ENCODE results near the gene TRIM15. TPM values are rescaled to one million over a fixed set of nuclear protein-coding genes. Genes with fewer than 3 reads are reported as not detected.

Gene TRIM15
- total and polyA plus RNA-seq, 2 experiments from 2014 or later: not detected

DNA sequence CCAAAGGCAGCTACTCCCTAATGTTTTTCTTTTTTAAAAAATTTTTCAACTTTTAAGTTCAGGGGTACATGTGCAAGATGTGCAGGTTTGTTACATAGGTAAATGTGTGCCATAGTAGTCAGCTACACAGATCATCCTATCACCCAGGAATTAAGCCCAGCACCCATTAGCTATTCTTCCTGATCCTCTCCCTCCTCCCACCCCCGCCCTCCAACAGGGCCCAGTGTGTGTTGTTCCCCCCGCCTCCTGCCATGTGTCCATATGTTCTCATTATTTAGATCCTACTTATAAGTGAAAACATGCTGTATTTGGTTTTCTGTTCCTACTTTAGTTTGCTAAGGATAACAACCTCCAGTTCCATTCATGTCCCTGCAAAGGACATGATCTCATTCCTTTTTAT lies 12.4 kb downstream of the TRIM15 start:
- Histone ChIP-seq H4K20me1 (ENCODE audit: insufficient read depth) (no peaks in the 10 kb centered on the region), H2AFZ (no peak overlapping the region), H3K27me3 (replicated peaks; ENCODE audit: insufficient read depth) (peaks cover 71% of the 10 kb centered on the region), H3F3A (ENCODE audit: insufficient read depth) (no peaks in the 10 kb centered on the region), H3K27ac (no peak overlapping the region), H3K79me2 (ENCODE audit: insufficient read depth) (no peaks in the 10 kb centered on the region), H3K9me2 (ENCODE audit: insufficient read depth) (no peaks in the 10 kb centered on the region), H3K9me3 (ENCODE audit: low read depth) (no peaks in the 10 kb centered on the region), H3K9ac (no peak overlapping the region), H3K36me3 (ENCODE audit: low read depth) (no peaks in the 10 kb centered on the region), H3K4me3 (no peak overlapping the region), H3K4me1 (ENCODE audit: insufficient read depth) (no peaks in the 10 kb centered on the region), H3K4me2 (ENCODE audit: unreplicated experiment) (no peak overlapping the region)
- no peak for DNase-seq
- WGBS, 2 experiments (ENCODE audit: low coverage in 1 of 2, low lambda C conversion rate in 2 of 2, missing lambda C conversion rate in 2 of 2): 11 to 15% methylated on average over 2 of the region's 2 CpGs
- in situ Hi-C loops (cut with MboI): no loop called here
- TF ChIP-seq EZH2phosphoT487 (IDR thresholded peaks at IDR 0.05; ENCODE audit: insufficient read depth, low read depth): no peak
- no peak for TF ChIP-seq EZH2 (IDR thresholded peaks at IDR 0.05; ENCODE audit: insufficient read depth, poor library complexity, severe bottlenecking)

DNA sequence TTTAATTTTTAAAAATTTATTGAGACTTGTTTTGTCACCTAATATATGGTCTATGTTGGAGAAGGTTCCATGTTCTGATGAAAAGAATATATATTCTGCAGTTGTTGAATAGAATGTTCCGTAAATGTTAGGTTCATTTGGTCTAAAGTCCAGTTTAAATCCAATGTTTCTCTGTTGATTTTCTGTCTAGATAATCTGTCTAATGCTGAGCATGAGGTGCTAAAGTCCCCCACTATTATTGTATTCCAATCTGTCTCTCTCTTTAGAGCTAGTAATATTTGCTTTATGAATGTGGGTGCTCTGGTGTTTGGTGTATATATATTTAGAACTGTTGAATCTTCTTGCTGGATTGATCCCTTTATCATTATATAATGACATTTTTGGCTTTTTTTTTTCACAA lies 15.5 kb downstream of the TRIM15 start:
- no peak overlapping the region for H2AFZ ChIP-seq
- H3K36me3 ChIP-seq (ENCODE audit: low read depth): no peaks in the 10 kb centered on the region
- peaks cover 40% of the 10 kb centered on the region for H3K27me3 ChIP-seq (replicated peaks; ENCODE audit: insufficient read depth)
- H3K9me2 ChIP-seq (ENCODE audit: insufficient read depth): no peaks in the 10 kb centered on the region
- no peak overlapping the region for H3K4me3 ChIP-seq
- TF ChIP-seq EZH2phosphoT487 (IDR thresholded peaks at IDR 0.05; ENCODE audit: insufficient read depth, low read depth) (no peak), EZH2 (IDR thresholded peaks at IDR 0.05; ENCODE audit: insufficient read depth, poor library complexity, severe bottlenecking) (no peak)
- no peak overlapping the region for H3K9ac ChIP-seq
- no peaks in the 10 kb centered on the region for H4K20me1 ChIP-seq (ENCODE audit: insufficient read depth)
- 33 to 39% methylated on average over 1 of the region's 1 CpG for WGBS, 2 experiments (ENCODE audit: low coverage in 1 of 2, low lambda C conversion rate in 2 of 2, missing lambda C conversion rate in 2 of 2)
- no peaks in the 10 kb centered on the region for H3K79me2 ChIP-seq (ENCODE audit: insufficient read depth)
- no peak overlapping the region for H3K4me2 ChIP-seq (ENCODE audit: unreplicated experiment)
- no peaks in the 10 kb centered on the region for H3K9me3 ChIP-seq (ENCODE audit: low read depth)
- no peaks in the 10 kb centered on the region for H3K4me1 ChIP-seq (ENCODE audit: insufficient read depth)
- in situ Hi-C loops (cut with MboI): no loop called here
- no peak for DNase-seq
- H3K27ac ChIP-seq: no peak overlapping the region
- H3F3A ChIP-seq (ENCODE audit: insufficient read depth): no peaks in the 10 kb centered on the region

DNA sequence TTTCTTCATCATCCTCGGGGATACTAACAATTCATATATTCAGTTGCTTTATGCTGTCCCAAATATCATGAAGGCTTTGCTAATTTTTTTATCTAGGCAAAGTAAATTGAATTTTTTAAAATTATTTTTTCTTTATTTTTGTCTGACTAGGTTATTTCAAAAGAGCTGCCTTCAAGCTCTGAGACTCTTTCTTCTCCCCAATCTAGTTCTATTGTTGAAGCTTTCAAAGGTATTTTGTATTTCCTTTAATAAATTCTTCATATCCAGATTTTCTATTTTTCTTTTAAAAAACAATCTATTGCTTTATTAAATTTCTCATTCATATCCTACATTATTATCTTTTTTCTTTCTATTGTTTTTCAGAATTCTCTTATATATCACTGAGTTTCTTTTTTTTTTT lies 16.8 kb downstream of the TRIM15 start:
- Histone ChIP-seq H3K27ac (no peak overlapping the region), H4K20me1 (ENCODE audit: insufficient read depth) (no peaks in the 10 kb centered on the region), H3K4me1 (ENCODE audit: insufficient read depth) (no peaks in the 10 kb centered on the region), H3K4me2 (ENCODE audit: unreplicated experiment) (no peak overlapping the region), H3K9me2 (ENCODE audit: insufficient read depth) (no peaks in the 10 kb centered on the region), H2AFZ (no peak overlapping the region), H3K79me2 (ENCODE audit: insufficient read depth) (no peaks in the 10 kb centered on the region), H3K27me3 (replicated peaks; ENCODE audit: insufficient read depth) (peaks cover 27% of the 10 kb centered on the region), H3K4me3 (no peak overlapping the region), H3K9ac (no peak overlapping the region), H3F3A (ENCODE audit: insufficient read depth) (no peaks in the 10 kb centered on the region), H3K36me3 (ENCODE audit: low read depth) (no peaks in the 10 kb centered on the region), H3K9me3 (ENCODE audit: low read depth) (no peaks in the 10 kb centered on the region)
- WGBS, 2 experiments (ENCODE audit: low coverage in 1 of 2, low lambda C conversion rate in 2 of 2, missing lambda C conversion rate in 2 of 2): 68 to 79% methylated on average over 1 of the region's 1 CpG
- in situ Hi-C loops (cut with MboI): no loop called here
- no peak for DNase-seq
- TF ChIP-seq EZH2 (IDR thresholded peaks at IDR 0.05; ENCODE audit: insufficient read depth, poor library complexity, severe bottlenecking) (no peak), EZH2phosphoT487 (IDR thresholded peaks at IDR 0.05; ENCODE audit: insufficient read depth, low read depth) (no peak)

DNA sequence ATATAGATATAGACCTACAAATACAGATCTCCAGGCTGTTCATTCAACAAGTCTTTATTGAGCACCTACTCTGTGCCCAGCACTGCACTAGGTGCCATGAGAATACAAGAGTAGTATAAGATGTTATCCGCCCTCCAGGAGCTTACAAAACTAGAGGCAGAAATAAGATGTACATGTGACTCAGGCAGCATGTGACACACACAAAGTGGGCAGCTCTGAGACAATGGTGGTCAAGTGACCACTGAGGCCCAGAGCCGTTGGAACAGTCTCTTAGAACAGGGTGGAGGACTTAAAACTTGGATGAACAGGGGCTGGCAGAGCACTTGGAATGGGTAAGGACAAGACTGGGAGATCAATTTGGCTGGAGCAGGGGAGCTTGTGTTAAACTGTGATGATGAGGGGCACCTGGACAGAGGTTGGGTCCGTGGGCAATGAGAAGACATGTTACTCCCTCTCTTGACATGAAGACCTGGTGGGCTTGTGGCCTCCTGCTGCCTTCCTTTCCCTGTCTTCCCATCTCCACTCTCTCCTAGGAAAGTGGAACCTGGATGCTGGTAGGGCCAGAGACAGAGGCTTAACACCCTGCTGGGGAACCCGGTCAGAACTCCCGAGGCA lies 21.2 kb downstream of the TRIM15 start:
- TF ChIP-seq EZH2phosphoT487 (IDR thresholded peaks at IDR 0.05; ENCODE audit: insufficient read depth, low read depth): no peak
- no peak for TF ChIP-seq EZH2 (IDR thresholded peaks at IDR 0.05; ENCODE audit: insufficient read depth, poor library complexity, severe bottlenecking)
- H3K27ac ChIP-seq: no peak overlapping the region
- WGBS, 2 experiments (ENCODE audit: low coverage in 1 of 2, low lambda C conversion rate in 2 of 2, missing lambda C conversion rate in 2 of 2): 66 to 68% methylated on average over 5 of the region's 5 CpGs
- in situ Hi-C loops (cut with MboI): no loop called here
- no peaks in the 10 kb centered on the region for H3K4me1 ChIP-seq (ENCODE audit: insufficient read depth)
- no peaks in the 10 kb centered on the region for H3K9me3 ChIP-seq (ENCODE audit: low read depth)
- no peaks in the 10 kb centered on the region; the same call in 1 of the 2 replicates for H3K36me3 ChIP-seq (ENCODE audit: low read depth)
- no peaks in the 10 kb centered on the region for H3F3A ChIP-seq (ENCODE audit: insufficient read depth)
- no peaks in the 10 kb centered on the region for H3K79me2 ChIP-seq (ENCODE audit: insufficient read depth)
- DNase-seq: no peak
- H2AFZ ChIP-seq: no peak overlapping the region
- no peaks in the 10 kb centered on the region for H3K9me2 ChIP-seq (ENCODE audit: insufficient read depth)
- H4K20me1 ChIP-seq (ENCODE audit: insufficient read depth): no peaks in the 10 kb centered on the region
- H3K4me2 ChIP-seq (ENCODE audit: unreplicated experiment): no peak overlapping the region
- H3K4me3 ChIP-seq: no peak overlapping the region
- no peaks in the 10 kb centered on the region for H3K27me3 ChIP-seq (replicated peaks; ENCODE audit: insufficient read depth)
- H3K9ac ChIP-seq: no peak overlapping the region

Data from GM23248 (cell line).